Transverse colon (tissue), 4 donors: ENCODE measurements around the gene RAI1. TPM values are rescaled to one million over a fixed set of nuclear protein-coding genes. Genes with fewer than 3 reads are reported as not detected.

Experiments
- DNase-seq: peaks from one replicate; pipeline ENCODE4 v3.0.0-alpha.2; 2019
- H3K27ac ChIP-seq, 4 donors: fragments of 200-600 bp; sonication (generic); 2 replicates each; pipeline ENCODE4 v1.5.1; 2016 to 2018; ENCODE audit warnings: inconsistent platforms in 4 of 4
- H3K27me3 ChIP-seq: fragments of 200-600 bp; sonication (generic); 2 replicates; pipeline ENCODE4 v1.5.1; 2017; ENCODE audit warnings: inconsistent platforms
- H3K36me3 ChIP-seq, 4 donors: fragments of 200-600 bp; sonication (generic); 2 replicates each; pipeline ENCODE4 v1.5.1; 2017 to 2019; ENCODE audit warnings: inconsistent platforms in 4 of 4
- H3K4me1 ChIP-seq, 4 donors: fragments of 200-600 bp; sonication (generic); 2 replicates each; pipeline ENCODE4 v1.5.1; 2017 to 2020; ENCODE audit warnings: inconsistent platforms in 4 of 4
- H3K4me3 ChIP-seq, 4 donors: fragments of 200-600 bp; sonication (generic); 1 replicate in 1 of 4; 2 replicates in 3 of 4; pipeline versions ENCODE4 v1.5.1 to v1.6.1; 2017 to 2019; ENCODE audit warnings: inconsistent platforms in 4 of 4
- H3K9me3 ChIP-seq, 2 donors: fragments of 200-600 bp; sonication (generic); 2 replicates each; pipeline ENCODE4 v1.5.1; 2017 to 2019; ENCODE audit warnings: inconsistent platforms in 2 of 2
- EP300 ChIP-seq: sonication (generic); formaldehyde crosslinking; IDR thresholded peaks from one replicate; pipeline ENCODE4 v1.6.1; 2017; ENCODE audit warnings: antibody characterized with exemption, low read depth
- POLR2A ChIP-seq: fragments of 450-650 bp; IDR thresholded peaks from one replicate; pipeline ENCODE4 v1.6.1; 2016; ENCODE audit warnings: antibody characterized with exemption, mild to moderate bottlenecking, moderate library complexity
- POLR2AphosphoS5 ChIP-seq, 3 donors: sonication (generic); formaldehyde crosslinking; IDR thresholded peaks; one replicate each; pipeline ENCODE4 v1.6.1; 2016; ENCODE audit warnings: antibody characterized with exemption in 3 of 3
- WGBS, 2 donors: methylation state at CpG; one replicate each; pipeline ENCODE4 v1.1.5; 2018; ENCODE audit warnings: low coverage in 1 of 2; 5-methylcytosine and 5-hydroxymethylcytosine counted together
- in situ Hi-C, 4 donors: fragments of 200-750 bp; cut with MboI; loops; one replicate each; pipeline versions ENCODE4 v1.15.0 to v1.15.1; 2017; ENCODE audit warnings: low sequenced_read_pairs in 3 of 4, low pct_ligation_motif_present in 1 of 4, low pct_unique_long_range_greater_than_20kb in 1 of 4
- intact Hi-C: fragments of 100-400 bp; cut with DNase I; formaldehyde crosslinking; loops from one replicate; pipeline ENCODE4 v1.15.1; 2023; ENCODE audit warnings: low total_unique reads
- total RNA-seq, 4 donors: library from RNA; depleted of rRNA; stranded (reverse); fragments of >200 nt; gene quantifications; one replicate each; pipeline ENCODE4 v1.1.0, GENCODE V29; 2016
- TF ChIP-seq, protein P1 (sequence below), 5 experiments: fragments of 200-600 bp in 3 of 5; fragments of 450-650 bp in 2 of 5; sonication (generic) in 3 of 5; IDR thresholded peaks; 1 replicate in 2 of 5; 2 replicates in 3 of 5; pipeline ENCODE4 v1.5.1; 2016 to 2017; ENCODE audit warnings: antibody characterized with exemption in 5 of 5, inconsistent platforms in 3 of 5, mild to moderate bottlenecking in 2 of 5, moderate library complexity in 1 of 5

Gene RAI1
- total RNA-seq, 4 donors from 2014 or later: 14.1 to 163 (median 34.6) TPM

- Histone ChIP-seq H3K27ac (peak overlapping the region; percentile 89 to 98 (median 92)), H3K4me3 (peak overlapping the region; percentile 49 to 90 (median 74)), H3K27me3 (no peaks in the 10 kb centered on the region), H3K4me1 (peaks cover 23 to 45% (median 32%) of the 10 kb centered on the region in 4 donors), H3K9me3 (no peaks in the 10 kb centered on the region), H3K36me3 (no peaks in the 10 kb centered on the region)
- DNase-seq: peak; percentile 67
- in situ Hi-C loops: loop anchor here (10.0 to 25.0 kb wide), 5 partner anchors 105 to 355 kb away; partner anchors contain the start of genes ATPAF2 (in 2 of the 4) and GID4 (in 2 of the 4)
- TF ChIP-seq POLR2AphosphoS5 (IDR thresholded peaks at IDR 0.05) (no peak), EP300 (no peak), POLR2A (peak; percentile 2)
- WGBS, 2 donors: 1% methylated on average over 31 of the region's 49 CpGs; no CpG with 5 or more reads in 1 of the 2 donors
- intact Hi-C loops: loop anchor here (5.0 kb wide), 1 partner anchor 100 kb away; no protein-coding TSS in a partner anchor
Measured at GRCh38 chr17:17682293-17682736, 1.1 kb downstream of the RAI1 start.

GRCh38 chr17:17682737-17683680 is 1.8 kb downstream of the RAI1 start:
- Histone ChIP-seq H3K9me3 (no peaks in the 10 kb centered on the region), H3K36me3 (no peaks in the 10 kb centered on the region), H3K27me3 (no peaks in the 10 kb centered on the region), H3K27ac (peak overlapping the region; percentile 89 to 98 (median 92)), H3K4me1 (peaks cover 23 to 45% (median 32%) of the 10 kb centered on the region in 4 donors), H3K4me3 (peak overlapping the region; percentile 49 to 90 (median 74))
- peak; percentile 75 for DNase-seq
- intact Hi-C loops: loop anchor here (5.0 kb wide), 1 partner anchor 99 kb away; no protein-coding TSS in a partner anchor
- TF ChIP-seq EP300 (no peak), POLR2A (peak; percentile 32), POLR2AphosphoS5 (IDR thresholded peaks at IDR 0.05) (peak in 2 of 3 donors; percentile 5 to 35)
- TF ChIP-seq, protein P1, sequence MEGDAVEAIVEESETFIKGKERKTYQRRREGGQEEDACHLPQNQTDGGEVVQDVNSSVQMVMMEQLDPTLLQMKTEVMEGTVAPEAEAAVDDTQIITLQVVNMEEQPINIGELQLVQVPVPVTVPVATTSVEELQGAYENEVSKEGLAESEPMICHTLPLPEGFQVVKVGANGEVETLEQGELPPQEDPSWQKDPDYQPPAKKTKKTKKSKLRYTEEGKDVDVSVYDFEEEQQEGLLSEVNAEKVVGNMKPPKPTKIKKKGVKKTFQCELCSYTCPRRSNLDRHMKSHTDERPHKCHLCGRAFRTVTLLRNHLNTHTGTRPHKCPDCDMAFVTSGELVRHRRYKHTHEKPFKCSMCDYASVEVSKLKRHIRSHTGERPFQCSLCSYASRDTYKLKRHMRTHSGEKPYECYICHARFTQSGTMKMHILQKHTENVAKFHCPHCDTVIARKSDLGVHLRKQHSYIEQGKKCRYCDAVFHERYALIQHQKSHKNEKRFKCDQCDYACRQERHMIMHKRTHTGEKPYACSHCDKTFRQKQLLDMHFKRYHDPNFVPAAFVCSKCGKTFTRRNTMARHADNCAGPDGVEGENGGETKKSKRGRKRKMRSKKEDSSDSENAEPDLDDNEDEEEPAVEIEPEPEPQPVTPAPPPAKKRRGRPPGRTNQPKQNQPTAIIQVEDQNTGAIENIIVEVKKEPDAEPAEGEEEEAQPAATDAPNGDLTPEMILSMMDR (IDR thresholded peaks at IDR 0.05): no peak
- WGBS, 2 donors: 4 to 10% methylated on average over 9 to 34 of the region's 57 CpGs
- in situ Hi-C loops: loop anchor here (10.0 to 25.0 kb wide), 5 partner anchors 104 to 354 kb away; partner anchors contain the start of genes ATPAF2 (in 2 of the 4) and GID4 (in 2 of the 4)

DNA sequence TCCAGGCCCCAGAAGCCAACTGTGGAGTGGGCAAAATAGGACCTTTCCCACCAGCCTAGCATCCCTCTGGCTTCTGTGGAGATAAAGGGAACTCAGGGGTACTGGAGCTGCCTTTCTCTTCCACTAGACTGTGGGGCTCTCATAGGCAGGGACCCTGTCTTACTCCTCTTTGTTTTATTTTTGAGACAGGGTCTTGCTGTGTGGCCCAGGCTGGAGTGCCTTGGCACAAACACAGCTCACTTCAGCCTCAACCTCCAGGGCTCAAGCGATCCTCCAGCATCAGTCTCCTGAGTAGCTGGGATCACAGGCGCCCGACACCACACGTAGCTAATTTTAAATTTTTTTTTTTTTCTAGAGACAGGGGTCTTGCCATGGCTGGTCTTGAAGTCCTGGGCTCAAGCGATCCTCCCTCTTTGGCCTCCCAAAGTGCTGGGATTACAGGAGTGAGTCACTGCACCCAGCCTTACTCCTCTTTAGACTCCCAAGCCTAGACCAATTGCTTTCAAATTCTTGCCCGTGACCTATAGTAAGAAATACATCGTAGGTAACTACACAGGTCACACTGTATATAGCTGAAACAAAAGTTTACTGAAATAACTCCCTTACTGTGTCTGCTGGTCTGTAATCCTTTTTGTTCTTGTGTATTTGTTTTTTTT is 2.6 kb downstream of the RAI1 start:
- Histone ChIP-seq H3K4me1 (peaks cover 23 to 49% (median 33%) of the 10 kb centered on the region in 4 donors), H3K4me3 (no peak overlapping the region)

More for the DNA sequence above, 2.6 kb downstream of the RAI1 start:
- intact Hi-C loops: loop anchor here (5.0 kb wide), 1 partner anchor 98 kb away; no protein-coding TSS in a partner anchor
- DNase-seq: no peak
- in situ Hi-C loops: loop anchor here (10.0 to 25.0 kb wide), 5 partner anchors 103 to 353 kb away; partner anchors contain the start of genes ATPAF2 (in 2 of the 4) and GID4 (in 2 of the 4)
- WGBS, 2 donors: 78 to 90% methylated on average over 2 to 7 of the region's 7 CpGs
- Histone ChIP-seq H3K27ac (peak overlapping the region; percentile 89 to 98 (median 92)), H3K27me3 (no peaks in the 10 kb centered on the region), H3K36me3 (no peaks in the 10 kb centered on the region), H3K9me3 (no peaks in the 10 kb centered on the region)
- TF ChIP-seq POLR2A (no peak), EP300 (no peak), POLR2AphosphoS5 (IDR thresholded peaks at IDR 0.05) (no peak)
- TF ChIP-seq, protein P1 (IDR thresholded peaks at IDR 0.05): no peak
